HepG2 (cell line): ENCODE measurements around the gene FABP1.

Source experiments
- AKAP8 ChIP-seq: sonication (generic); formaldehyde crosslinking; IDR thresholded peaks from 2 replicates; pipeline ENCODE4 v1.5.1; 2020; ENCODE audit warnings: mild to moderate bottlenecking, missing genetic modification reagents
- GZF1 ChIP-seq: sonication (generic); formaldehyde crosslinking; IDR thresholded peaks from 2 replicates; pipeline ENCODE4 v1.5.1; 2020; ENCODE audit warnings: mild to moderate bottlenecking, missing genetic modification reagents
- MAX ChIP-seq: IDR thresholded peaks from 2 replicates; pipeline ENCODE4 v1.6.1; 2012; ENCODE audit warnings: inconsistent platforms
- MXD3 ChIP-seq: IDR thresholded peaks from 2 replicates; pipeline ENCODE4 v1.6.1; 2016; ENCODE audit warnings: mild to moderate bottlenecking, missing biosample characterization, missing genetic modification reagents
- POLR2AphosphoS5 ChIP-seq: IDR thresholded peaks from 2 replicates; pipeline ENCODE4 v1.6.1; 2012; ENCODE audit warnings: low read depth, low read length
- SIN3A ChIP-seq: IDR thresholded peaks from 2 replicates; pipeline ENCODE4 v1.6.1; 2011; ENCODE audit warnings: low read depth, mild to moderate bottlenecking, control low read depth, low read length, borderline replicate concordance
- SNAPC2 ChIP-seq: sonication (generic); formaldehyde crosslinking; IDR thresholded peaks from 2 replicates; pipeline ENCODE4 v1.8.1; 2022; ENCODE audit warnings: mild to moderate bottlenecking, missing genetic modification reagents
- ZBTB33 ChIP-seq: sonication (generic); formaldehyde crosslinking; IDR thresholded peaks from 2 replicates; pipeline ENCODE4 v1.4.0; 2020; ENCODE audit warnings: missing genetic modification reagents
- ZNF569 ChIP-seq: sonication (generic); formaldehyde crosslinking; IDR thresholded peaks from 2 replicates; pipeline ENCODE4 v1.5.0; 2020; ENCODE audit warnings: mild to moderate bottlenecking, missing genetic modification reagents, moderate library complexity, borderline replicate concordance
- ZNF572 ChIP-seq: sonication (generic); formaldehyde crosslinking; IDR thresholded peaks from 2 replicates; pipeline ENCODE4 v1.5.1; 2020; ENCODE audit warnings: mild to moderate bottlenecking, missing genetic modification reagents
- TF ChIP-seq, protein P1 (sequence below): sonication (generic); formaldehyde crosslinking; IDR thresholded peaks from 2 replicates; pipeline ENCODE4 v1.5.0; 2020; ENCODE audit warnings: mild to moderate bottlenecking, missing genetic modification reagents, moderate library complexity
- TF ChIP-seq, protein P2 (sequence below): sonication (generic); formaldehyde crosslinking; IDR thresholded peaks from 2 replicates; pipeline ENCODE4 v1.4.0; 2020; ENCODE audit warnings: mild to moderate bottlenecking, missing genetic modification reagents

GRCh38 chr2:88116669-88117432 lies 11.0 kb downstream of the FABP1 start:
- TF ChIP-seq ZBTB33: no peak
- no peak for TF ChIP-seq SIN3A
- TF ChIP-seq, protein P1, sequence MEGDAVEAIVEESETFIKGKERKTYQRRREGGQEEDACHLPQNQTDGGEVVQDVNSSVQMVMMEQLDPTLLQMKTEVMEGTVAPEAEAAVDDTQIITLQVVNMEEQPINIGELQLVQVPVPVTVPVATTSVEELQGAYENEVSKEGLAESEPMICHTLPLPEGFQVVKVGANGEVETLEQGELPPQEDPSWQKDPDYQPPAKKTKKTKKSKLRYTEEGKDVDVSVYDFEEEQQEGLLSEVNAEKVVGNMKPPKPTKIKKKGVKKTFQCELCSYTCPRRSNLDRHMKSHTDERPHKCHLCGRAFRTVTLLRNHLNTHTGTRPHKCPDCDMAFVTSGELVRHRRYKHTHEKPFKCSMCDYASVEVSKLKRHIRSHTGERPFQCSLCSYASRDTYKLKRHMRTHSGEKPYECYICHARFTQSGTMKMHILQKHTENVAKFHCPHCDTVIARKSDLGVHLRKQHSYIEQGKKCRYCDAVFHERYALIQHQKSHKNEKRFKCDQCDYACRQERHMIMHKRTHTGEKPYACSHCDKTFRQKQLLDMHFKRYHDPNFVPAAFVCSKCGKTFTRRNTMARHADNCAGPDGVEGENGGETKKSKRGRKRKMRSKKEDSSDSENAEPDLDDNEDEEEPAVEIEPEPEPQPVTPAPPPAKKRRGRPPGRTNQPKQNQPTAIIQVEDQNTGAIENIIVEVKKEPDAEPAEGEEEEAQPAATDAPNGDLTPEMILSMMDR (CRISPR knock-in tag): no peak
- TF ChIP-seq, protein P2, sequence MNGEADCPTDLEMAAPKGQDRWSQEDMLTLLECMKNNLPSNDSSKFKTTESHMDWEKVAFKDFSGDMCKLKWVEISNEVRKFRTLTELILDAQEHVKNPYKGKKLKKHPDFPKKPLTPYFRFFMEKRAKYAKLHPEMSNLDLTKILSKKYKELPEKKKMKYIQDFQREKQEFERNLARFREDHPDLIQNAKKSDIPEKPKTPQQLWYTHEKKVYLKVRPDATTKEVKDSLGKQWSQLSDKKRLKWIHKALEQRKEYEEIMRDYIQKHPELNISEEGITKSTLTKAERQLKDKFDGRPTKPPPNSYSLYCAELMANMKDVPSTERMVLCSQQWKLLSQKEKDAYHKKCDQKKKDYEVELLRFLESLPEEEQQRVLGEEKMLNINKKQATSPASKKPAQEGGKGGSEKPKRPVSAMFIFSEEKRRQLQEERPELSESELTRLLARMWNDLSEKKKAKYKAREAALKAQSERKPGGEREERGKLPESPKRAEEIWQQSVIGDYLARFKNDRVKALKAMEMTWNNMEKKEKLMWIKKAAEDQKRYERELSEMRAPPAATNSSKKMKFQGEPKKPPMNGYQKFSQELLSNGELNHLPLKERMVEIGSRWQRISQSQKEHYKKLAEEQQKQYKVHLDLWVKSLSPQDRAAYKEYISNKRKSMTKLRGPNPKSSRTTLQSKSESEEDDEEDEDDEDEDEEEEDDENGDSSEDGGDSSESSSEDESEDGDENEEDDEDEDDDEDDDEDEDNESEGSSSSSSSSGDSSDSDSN (CRISPR knock-in tag): no peak
- no peak for TF ChIP-seq MAX
- TF ChIP-seq ZNF572 (CRISPR knock-in tag): no peak
- no peak for TF ChIP-seq POLR2AphosphoS5
- no peak for TF ChIP-seq MXD3 (CRISPR knock-in tag)
- TF ChIP-seq GZF1 (CRISPR knock-in tag): no peak
- no peak for TF ChIP-seq SNAPC2 (CRISPR knock-in tag)
- no peak for TF ChIP-seq AKAP8
- no peak for TF ChIP-seq ZNF569
